Activated CD8-positive, alpha-beta T cell treated with anti-CD3 and anti-CD28 coated beads for 36 hours (primary cell): Measurements from ENCODE around the gene METTL22. TPM values are rescaled to one million over a fixed set of nuclear protein-coding genes. Genes with fewer than 3 reads are reported as not detected.

Experiments used
- total RNA-seq, 2 experiments: library from RNA; stranded (reverse); gene quantifications; one replicate each; pipeline ENCODE4 v1.2.3, GENCODE V29; 2021

Gene METTL22
- total RNA-seq, 2 experiments from 2014 or later = 31.7 to 31.9 TPM

Other genes with a start within 250 kb of the METTL22 start
- gene TMEM114, start 31.2 kb upstream of the METTL22 start, total RNA-seq = not detected
- 1 to 10 TPM; 5.1 TPM for gene ABAT, start 52.9 kb downstream of the METTL22 start, total RNA-seq
- 10 to 100 TPM; 15.3 to 15.4 TPM for gene TMEM186, start 175.9 kb downstream of the METTL22 start, total RNA-seq
- gene PMM2, start 176.1 kb downstream of the METTL22 start, total RNA-seq = 10 to 100 TPM; 32.7 to 34.3 TPM
- 10 to 100 TPM; 63.9 to 72.6 TPM for gene CARHSP1, start 247.3 kb downstream of the METTL22 start, total RNA-seq